ENCODE results near the gene PRKCA. TPM values are rescaled to one million over a fixed set of nuclear protein-coding genes. Genes with fewer than 3 reads are reported as not detected.

The PRKCA gene
- polyA plus RNA-seq, 4 donors: 14.1 to 24.5 (median 22.7) TPM

- no peak for DNase-seq (ENCODE audit: low read depth in 4 of 4, low spot score in 3 of 4)
These were observed 534.8 kb downstream of the PRKCA start for GRCh38 chr17:66837226-66837625.

GRCh38 chr17:66837885-66838665 is 535.7 kb downstream of the PRKCA start:
- DNase-seq (ENCODE audit: low read depth in 4 of 4, low spot score in 3 of 4): no peak

GRCh38 chr17:66839616-66840015 is 537.2 kb downstream of the PRKCA start:
- no peak for DNase-seq (ENCODE audit: low read depth in 4 of 4, low spot score in 3 of 4)

GRCh38 chr17:66840061-66840460 is 537.6 kb downstream of the PRKCA start:
- no peak for DNase-seq (ENCODE audit: low read depth in 4 of 4, low spot score in 3 of 4)

- DNase-seq (ENCODE audit: low read depth in 4 of 4, low spot score in 3 of 4): no peak
These were observed 538.9 kb downstream of the PRKCA start for GRCh38 chr17:66841328-66841727.

GRCh38 chr17:66841744-66842143 is 539.3 kb downstream of the PRKCA start:
- DNase-seq (ENCODE audit: low read depth in 4 of 4, low spot score in 3 of 4): no peak

- no peak for DNase-seq (ENCODE audit: low read depth in 4 of 4, low spot score in 3 of 4)
These were observed 540.1 kb downstream of the PRKCA start for GRCh38 chr17:66842505-66842904.

GRCh38 chr17:66842959-66843358 is 540.5 kb downstream of the PRKCA start:
- no peak for DNase-seq (ENCODE audit: low read depth in 4 of 4, low spot score in 3 of 4)

GRCh38 chr17:66843627-66844026 is 541.2 kb downstream of the PRKCA start:
- DNase-seq (ENCODE audit: low read depth in 4 of 4, low spot score in 3 of 4): no peak

- DNase-seq (ENCODE audit: low read depth in 4 of 4, low spot score in 3 of 4): no peak
These were observed 545.3 kb downstream of the PRKCA start for GRCh38 chr17:66847704-66848103.

- no peak for DNase-seq (ENCODE audit: low read depth in 4 of 4, low spot score in 3 of 4)
These were observed 546.1 kb downstream of the PRKCA start for GRCh38 chr17:66848496-66848895.

GRCh38 chr17:66849032-66849655 is 546.7 kb downstream of the PRKCA start:
- DNase-seq (ENCODE audit: low read depth in 4 of 4, low spot score in 3 of 4): no peak

GRCh38 chr17:66849851-66850580 is 547.6 kb downstream of the PRKCA start:
- no peak for DNase-seq (ENCODE audit: low read depth in 4 of 4, low spot score in 3 of 4)

GRCh38 chr17:66850692-66851091 is 548.3 kb downstream of the PRKCA start:
- DNase-seq (ENCODE audit: low read depth in 4 of 4, low spot score in 3 of 4): no peak

- no peak for DNase-seq (ENCODE audit: low read depth in 4 of 4, low spot score in 3 of 4)
These were observed 552.8 kb downstream of the PRKCA start for GRCh38 chr17:66855204-66855603.

- DNase-seq (ENCODE audit: low read depth in 4 of 4, low spot score in 3 of 4): no peak
These were observed 556.0 kb downstream of the PRKCA start for GRCh38 chr17:66858226-66859083.

GRCh38 chr17:66859353-66859752 is 556.9 kb downstream of the PRKCA start:
- DNase-seq (ENCODE audit: low read depth in 4 of 4, low spot score in 3 of 4): no peak

- DNase-seq (ENCODE audit: low read depth in 4 of 4, low spot score in 3 of 4): no peak
These were observed 557.8 kb downstream of the PRKCA start for GRCh38 chr17:66860204-66860603.
